AG04450 (cell line): ENCODE results near the gene TNFRSF19. TPM values are rescaled to one million over a fixed set of nuclear protein-coding genes. Genes with fewer than 3 reads are reported as not detected.

Source experiments
- CTCF ChIA-PET: fragments of 300-600, 350-600 bp; formaldehyde crosslinking; extraction: SDS; loops from one replicate; lab custom pipeline; 2022; ENCODE audit warnings: antibody characterized with exemption, inconsistent platforms; lab: Charles Lee
- POLR2A ChIA-PET: fragments of 350-600 bp; formaldehyde crosslinking; extraction: SDS; loops from one replicate; lab custom pipeline; 2021; ENCODE audit warnings: antibody characterized with exemption, inconsistent platforms; lab: Yijun Ruan, JAX
- DNase-seq: peaks from one replicate; pipeline ENCODE4 v3.0.0-alpha.2; 2011; ENCODE audit warnings: low read depth, low spot score
- H3K27ac ChIP-seq: one replicate; pipeline ENCODE4 v1.5.1; 2012; ENCODE audit warnings: low read depth, low read length, control low read depth
- H3K27me3 ChIP-seq: one replicate; pipeline ENCODE4 v1.6.0; 2012; ENCODE audit warnings: low read length; ENCODE audit not compliant: control insufficient read depth, insufficient read depth
- H3K4me3 ChIP-seq: 2 replicates; pipeline ENCODE4 v1.5.1; 2011; ENCODE audit warnings: mild to moderate bottlenecking, low read depth, low read length, control low read depth
- H3K9me3 ChIP-seq: 2 replicates; pipeline ENCODE4 v1.5.1; 2012; ENCODE audit warnings: low read length; ENCODE audit not compliant: control insufficient read depth, insufficient read depth
- CTCF ChIP-seq: IDR thresholded peaks from 2 replicates; pipeline ENCODE4 v1.5.1; 2011; ENCODE audit warnings: low read depth, low read length, control low read depth, inconsistent platforms
- polyA plus RNA-seq: library from polyadenylated mRNA; depleted of rRNA; stranded (reverse); fragments of >200 nt; gene quantifications from 2 replicates; pipeline ENCODE4 v1.2.3, GENCODE V29; 2011

Gene TNFRSF19
- polyA plus RNA-seq, 1 experiment: 183 TPM

DNA sequence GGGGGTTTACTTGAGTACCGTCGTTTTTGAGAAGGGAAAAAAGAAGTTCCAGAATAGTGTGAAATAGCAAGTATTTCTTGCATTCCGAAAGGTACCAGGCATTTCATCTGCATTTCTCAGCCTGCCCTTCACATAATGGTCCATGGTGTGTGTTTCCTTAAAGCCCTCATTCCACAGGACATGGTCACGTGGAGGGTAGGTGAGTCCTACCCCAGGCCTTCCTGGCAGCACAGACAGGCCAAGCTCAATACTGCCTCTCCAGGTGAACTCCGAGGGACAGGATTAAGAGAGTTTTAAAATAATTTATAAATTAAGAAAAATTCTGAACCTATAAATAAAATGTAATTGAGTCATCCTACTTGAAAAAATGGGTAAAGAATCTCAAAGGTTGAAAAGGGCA is 64.7 kb downstream of the TNFRSF19 start:
- POLR2A ChIA-PET: interaction anchor here (0.6 kb wide), 1 partner anchor 42 kb away, joined by 4 read pairs; no protein-coding TSS in a partner anchor

GRCh38 chr13:23636360-23636759 is 66.1 kb downstream of the TNFRSF19 start:
- no peaks in the 10 kb centered on the region for H3K9me3 ChIP-seq
- ChIA-PET POLR2A (no interaction called here), CTCF (no interaction called here)
- H3K4me3 ChIP-seq: no peak overlapping the region
- TF ChIP-seq CTCF: no peak
- no peak for DNase-seq
- H3K27me3 ChIP-seq: no peaks in the 10 kb centered on the region
- no peak overlapping the region for H3K27ac ChIP-seq

More for the DNA sequence above, 64.7 kb downstream of the TNFRSF19 start:
- Histone ChIP-seq H3K27me3 (no peaks in the 10 kb centered on the region), H3K9me3 (no peaks in the 10 kb centered on the region), H3K4me3 (no peak overlapping the region), H3K27ac (no peak overlapping the region)
- no peak for TF ChIP-seq CTCF
- no peak for DNase-seq
- CTCF ChIA-PET: interaction anchor here (0.5 to 0.6 kb wide), 2 partner anchors 387 to 501 kb away, joined by 3 to 4 read pairs; no protein-coding TSS in a partner anchor

GRCh38 chr13:23637829-23638228 is 67.6 kb downstream of the TNFRSF19 start:
- TF ChIP-seq CTCF: no peak
- DNase-seq: no peak

DNA sequence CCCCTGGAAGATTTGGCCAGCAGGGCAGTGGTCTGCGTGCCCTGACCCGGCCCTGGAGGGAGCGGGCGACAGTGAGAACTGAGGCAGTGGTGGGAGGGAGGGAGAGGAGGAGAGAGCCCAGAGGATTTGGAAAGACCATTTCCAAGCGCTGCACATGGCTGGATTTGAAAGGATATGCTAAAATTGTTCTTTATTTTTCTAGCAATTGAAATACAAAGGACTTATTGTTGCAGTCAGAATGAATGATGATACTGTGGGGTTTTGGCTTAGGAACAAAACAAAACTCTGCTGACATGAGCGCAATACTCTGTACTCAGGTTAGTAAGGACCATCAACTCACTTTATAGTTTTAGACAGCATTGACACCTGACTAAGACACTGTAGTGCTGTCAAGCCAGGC is 69.5 kb downstream of the TNFRSF19 start:
- CTCF ChIA-PET: no interaction called here
- H3K27me3 ChIP-seq: no peaks in the 10 kb centered on the region
- no peak for TF ChIP-seq CTCF
- POLR2A ChIA-PET: no interaction called here
- no peak for DNase-seq
- H3K4me3 ChIP-seq: no peak overlapping the region
- no peaks in the 10 kb centered on the region for H3K9me3 ChIP-seq
- no peak overlapping the region for H3K27ac ChIP-seq

More at GRCh38 chr13:23637829-23638228, 67.6 kb downstream of the TNFRSF19 start:
- POLR2A ChIA-PET: no interaction called here
- H3K27ac ChIP-seq: no peak overlapping the region
- H3K4me3 ChIP-seq: no peak overlapping the region
- H3K9me3 ChIP-seq: no peaks in the 10 kb centered on the region
- H3K27me3 ChIP-seq: no peaks in the 10 kb centered on the region
- CTCF ChIA-PET: no interaction called here

DNA sequence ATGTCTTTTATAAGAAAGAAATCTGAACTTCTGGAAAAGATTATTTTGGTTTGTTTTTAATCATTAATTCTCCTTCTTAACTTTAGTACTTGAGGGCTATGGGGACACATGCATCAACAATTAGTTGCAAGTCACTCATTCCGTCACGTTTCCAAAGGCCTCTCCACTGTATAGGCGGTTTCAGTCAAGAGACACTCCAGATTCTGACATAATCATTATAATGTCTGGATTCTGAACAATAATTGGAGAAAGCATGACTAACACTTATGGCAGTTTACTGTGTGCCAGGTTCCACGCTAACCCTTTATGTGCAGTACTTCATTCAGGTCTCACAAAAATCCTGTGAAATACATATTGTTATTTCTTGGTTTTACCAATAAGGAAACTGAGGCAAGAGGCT is 71.9 kb downstream of the TNFRSF19 start:
- Histone ChIP-seq H3K9me3 (no peaks in the 10 kb centered on the region), H3K27ac (no peak overlapping the region), H3K27me3 (no peaks in the 10 kb centered on the region), H3K4me3 (no peak overlapping the region)
- ChIA-PET CTCF (no interaction called here), POLR2A (no interaction called here)
- no peak for DNase-seq
- no peak for TF ChIP-seq CTCF
